GM21528 (cell line): Measurements from ENCODE around the gene MRTFA.
"Not testable (repeated sequence)": the region's sequence is repeated elsewhere in the genome, so short reads cannot be mapped to it uniquely, and the experiment has no call there.

Experiments used
- ATAC-seq: cut with Tn5 transposase; IDR thresholded peaks from one replicate; pipeline ENCODE4 v1.9.1; 2021; ENCODE audit warnings: mild to moderate bottlenecking, moderate library complexity; ENCODE audit not compliant: unreplicated experiment, low FRiP score

The MRTFA gene

GRCh38 chr22:40599731-40600130 is 36.8 kb downstream of the MRTFA start:
- ATAC-seq: no peak

GRCh38 chr22:40598712-40599111 is 37.8 kb downstream of the MRTFA start:
- ATAC-seq: not testable (repeated sequence)

GRCh38 chr22:40597526-40598430 is 38.7 kb downstream of the MRTFA start:
- ATAC-seq: no peak

GRCh38 chr22:40595497-40596234 is 40.9 kb downstream of the MRTFA start:
- no peak for ATAC-seq

- ATAC-seq: no peak
These were observed 41.6 kb downstream of the MRTFA start for GRCh38 chr22:40594924-40595323.

GRCh38 chr22:40594346-40594745 is 42.2 kb downstream of the MRTFA start:
- ATAC-seq: no peak

GRCh38 chr22:40593460-40594273 is 42.9 kb downstream of the MRTFA start:
- ATAC-seq: no peak

- no peak for ATAC-seq
These were observed 44.0 kb downstream of the MRTFA start for GRCh38 chr22:40592352-40593113.

GRCh38 chr22:40588726-40589125 is 47.8 kb downstream of the MRTFA start:
- ATAC-seq: no peak

- ATAC-seq: no peak
These were observed 49.7 kb downstream of the MRTFA start for GRCh38 chr22:40586781-40587180.

GRCh38 chr22:40585310-40585751 is 51.2 kb downstream of the MRTFA start:
- no peak for ATAC-seq

GRCh38 chr22:40584766-40585165 is 51.8 kb downstream of the MRTFA start:
- not testable (repeated sequence) for ATAC-seq

GRCh38 chr22:40583053-40583741 is 53.3 kb downstream of the MRTFA start:
- no peak for ATAC-seq

- no peak for ATAC-seq
These were observed 54.5 kb downstream of the MRTFA start for GRCh38 chr22:40582063-40582462.

- ATAC-seq: no peak
These were observed 55.9 kb downstream of the MRTFA start for GRCh38 chr22:40580631-40581030.

GRCh38 chr22:40578171-40578570 is 58.3 kb downstream of the MRTFA start:
- ATAC-seq: no peak

- ATAC-seq: no peak
These were observed 63.5 kb downstream of the MRTFA start for GRCh38 chr22:40572976-40573375.

- no peak for ATAC-seq
These were observed 64.6 kb downstream of the MRTFA start for GRCh38 chr22:40571887-40572286.

GRCh38 chr22:40567626-40568328 is 68.7 kb downstream of the MRTFA start:
- ATAC-seq: no peak
